NCI-H774 (cell line): ENCODE measurements around the gene SETBP1.
A peak's percentile ranks its signal among the peaks of the same experiment; 100 is the strongest.
"Not testable (repeated sequence)": the region's sequence is repeated elsewhere in the genome, so short reads cannot be mapped to it uniquely, and the experiment has no call there.

Source experiments
- DNase-seq: peaks from one replicate; lab custom pipeline; 2025; lab: John Stamatoyannopoulos, UW

SETBP1 gene

DNA sequence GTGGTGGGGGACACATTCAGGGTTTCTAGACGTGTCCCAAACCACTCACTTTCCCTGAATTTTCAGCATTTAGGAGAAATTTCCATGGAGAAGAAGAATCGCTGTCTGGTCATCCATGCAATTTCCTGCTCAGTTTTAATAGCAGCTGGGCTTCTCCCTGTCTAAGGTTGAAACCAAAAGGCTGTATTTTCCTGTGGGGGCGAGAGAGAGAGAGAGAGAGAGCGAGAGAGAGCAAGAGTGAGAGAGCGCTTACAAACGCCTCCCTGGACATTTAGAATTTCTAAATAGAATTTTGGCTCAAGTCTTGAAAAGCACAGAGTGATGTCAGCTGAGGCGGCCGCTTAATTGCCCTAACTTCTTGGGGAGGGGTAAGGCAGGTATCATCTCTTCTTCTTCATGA is 110.8 kb downstream of the SETBP1 start:
- no peak for DNase-seq

DNA sequence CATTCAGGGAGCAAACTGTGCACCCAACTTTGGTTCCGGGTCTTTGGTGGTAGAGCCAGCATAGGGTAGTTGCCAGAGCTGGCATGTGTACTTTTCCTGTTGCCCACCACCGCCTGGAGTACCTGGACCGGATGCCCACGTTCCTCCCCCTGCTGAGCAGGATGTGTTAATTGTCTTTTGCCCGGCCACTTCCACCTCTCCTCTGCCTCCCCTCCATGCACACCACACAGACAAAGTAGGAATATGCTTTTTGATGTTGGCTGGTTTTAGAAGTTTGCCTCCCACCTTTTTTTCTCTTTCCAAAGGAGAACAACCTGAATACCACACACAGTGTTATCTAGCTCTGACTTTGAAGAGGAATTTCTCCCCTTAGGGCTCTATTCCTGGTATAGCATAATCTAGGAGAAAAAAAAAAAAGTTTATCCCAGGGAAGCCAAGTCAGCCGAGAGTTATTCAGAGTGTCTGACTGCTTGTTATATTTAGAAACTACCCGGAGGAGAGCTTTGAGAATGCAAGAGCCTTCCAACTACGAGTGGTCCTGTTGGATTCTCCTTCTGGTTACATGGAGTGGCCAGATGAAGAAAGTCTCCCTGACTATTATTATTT is 111.9 kb downstream of the SETBP1 start:
- DNase-seq, result no peak

DNA sequence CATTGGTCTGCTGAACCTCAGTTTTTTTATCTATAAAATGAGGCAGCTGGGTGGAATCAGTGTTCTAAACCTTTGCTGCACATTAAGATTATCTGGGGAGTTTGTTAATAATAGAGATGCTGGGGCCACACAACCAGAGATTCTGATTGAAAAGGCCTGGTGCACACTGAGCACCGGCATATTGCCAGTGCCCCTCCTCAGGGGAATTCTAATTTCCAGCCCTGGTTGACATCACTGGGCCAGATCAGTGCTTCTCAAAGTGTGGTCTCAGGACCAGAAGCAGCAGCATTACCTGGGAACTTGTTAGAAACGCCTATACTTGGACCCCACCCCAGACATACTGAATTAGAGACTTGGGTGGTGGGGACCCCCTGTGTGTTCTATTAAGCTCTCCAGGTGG is 112.5 kb downstream of the SETBP1 start:
- DNase-seq, result no peak

DNA sequence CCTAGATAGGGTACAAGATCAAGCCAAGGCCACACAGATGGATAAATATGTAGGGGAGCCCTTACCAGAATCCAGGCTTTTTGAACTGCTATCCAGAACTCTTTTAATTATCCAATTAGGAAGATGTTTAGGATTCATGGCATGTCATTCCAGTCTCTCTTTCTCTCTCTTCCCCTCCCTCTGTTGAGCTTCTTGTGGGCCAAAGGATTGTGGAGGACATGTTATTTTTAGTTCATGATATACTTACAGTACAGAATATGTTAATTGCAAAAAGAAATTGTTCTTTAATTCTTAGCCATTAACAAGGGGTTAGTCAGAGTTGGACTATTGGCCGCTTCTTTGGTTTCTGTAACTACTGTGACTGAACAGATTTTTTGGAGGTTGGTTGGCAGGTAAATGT is 113.0 kb downstream of the SETBP1 start:
- DNase-seq, result no peak

DNA sequence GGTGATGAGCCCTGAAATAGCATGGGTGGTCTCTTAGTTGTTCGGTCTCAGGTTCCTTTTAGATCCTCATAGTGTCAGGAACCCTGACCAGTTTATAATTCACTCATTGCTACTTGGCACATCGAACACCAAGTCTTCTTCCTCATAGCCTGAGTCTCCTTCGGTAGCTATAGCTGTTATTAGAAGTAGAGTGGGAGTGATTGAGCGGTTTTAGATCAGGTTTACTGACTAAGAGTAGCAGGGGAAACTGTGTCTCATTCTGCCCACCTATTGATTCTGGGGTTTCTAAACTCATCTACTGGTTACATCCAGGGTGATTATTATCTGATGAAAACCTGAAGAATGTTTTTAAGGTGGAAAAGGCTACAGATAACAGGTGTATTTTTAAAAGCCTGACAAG is 114.6 kb downstream of the SETBP1 start:
- no peak for DNase-seq

DNA sequence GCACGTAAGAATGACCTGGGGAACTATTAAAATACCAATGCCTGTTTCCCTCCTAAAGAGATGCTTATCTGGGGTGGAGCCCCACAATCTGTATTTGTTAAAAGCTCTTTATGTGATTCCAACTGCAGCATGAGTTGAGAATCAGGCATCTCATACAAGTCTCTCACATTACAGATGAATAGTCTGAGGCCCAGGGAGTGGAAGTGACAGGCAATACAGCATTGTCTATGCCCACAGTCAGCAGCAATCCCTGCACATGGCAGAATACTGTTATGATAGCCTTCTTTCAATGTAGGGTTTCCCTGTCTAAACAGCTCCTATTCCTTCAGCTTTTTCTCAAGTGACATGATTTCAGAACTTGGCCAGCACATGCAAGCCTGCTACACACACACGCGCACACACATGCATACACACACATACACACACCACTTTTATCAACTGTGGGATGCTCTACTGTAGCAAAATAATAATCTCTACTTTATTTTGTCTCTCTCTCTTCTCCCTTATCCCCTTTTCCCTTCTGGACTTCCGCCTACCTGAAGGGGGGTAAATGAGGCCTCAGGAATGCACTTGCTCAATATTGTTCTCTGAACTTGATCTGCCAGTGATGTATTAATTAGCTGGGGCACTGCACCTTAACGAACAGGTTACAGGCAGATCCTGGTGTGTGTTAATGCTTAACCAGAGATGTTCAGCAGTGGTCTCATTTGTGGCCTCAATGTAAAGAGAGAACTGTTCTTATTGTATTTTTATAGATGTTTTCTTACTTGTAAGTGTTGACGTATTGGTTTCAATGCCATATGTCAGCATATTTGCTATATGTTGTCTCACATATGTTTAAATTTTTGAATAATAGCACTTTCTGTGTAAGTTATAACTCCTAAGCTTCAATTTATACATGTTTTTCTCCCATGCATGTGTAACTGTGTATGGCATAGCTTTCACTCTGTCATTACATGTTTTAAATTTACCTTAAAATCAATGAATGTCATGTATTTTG is 116.0 kb downstream of the SETBP1 start:
- DNase-seq, result no peak

DNA sequence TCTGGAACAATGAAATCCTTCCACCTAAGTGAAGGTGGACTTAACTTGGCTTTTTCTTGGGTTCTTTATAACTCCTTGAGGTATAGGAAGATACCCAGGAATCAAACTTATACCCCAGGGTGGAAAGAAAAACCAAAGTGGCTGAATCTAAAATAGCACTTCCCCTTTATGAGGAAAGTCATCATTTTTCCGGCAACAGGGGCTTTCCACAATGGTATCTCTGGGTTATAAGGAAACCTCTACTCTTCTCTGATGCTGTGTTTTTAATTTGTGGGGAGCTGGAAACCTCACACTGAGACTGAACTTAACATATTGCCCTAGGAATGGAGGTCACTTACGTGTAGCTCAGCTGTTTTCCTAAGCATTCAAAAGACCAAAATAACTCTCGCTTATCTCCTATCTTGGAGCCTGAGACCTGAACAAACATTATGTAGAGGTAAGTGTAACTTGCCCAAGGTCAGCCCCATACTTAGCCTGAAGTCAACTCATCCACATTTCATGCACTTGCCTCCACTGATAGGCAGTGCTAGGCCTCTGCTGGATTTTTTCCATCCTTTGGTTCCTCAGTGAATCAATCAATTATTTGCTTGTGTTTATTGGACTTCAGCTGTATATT is 117.9 kb downstream of the SETBP1 start:
- DNase-seq, result no peak

DNA sequence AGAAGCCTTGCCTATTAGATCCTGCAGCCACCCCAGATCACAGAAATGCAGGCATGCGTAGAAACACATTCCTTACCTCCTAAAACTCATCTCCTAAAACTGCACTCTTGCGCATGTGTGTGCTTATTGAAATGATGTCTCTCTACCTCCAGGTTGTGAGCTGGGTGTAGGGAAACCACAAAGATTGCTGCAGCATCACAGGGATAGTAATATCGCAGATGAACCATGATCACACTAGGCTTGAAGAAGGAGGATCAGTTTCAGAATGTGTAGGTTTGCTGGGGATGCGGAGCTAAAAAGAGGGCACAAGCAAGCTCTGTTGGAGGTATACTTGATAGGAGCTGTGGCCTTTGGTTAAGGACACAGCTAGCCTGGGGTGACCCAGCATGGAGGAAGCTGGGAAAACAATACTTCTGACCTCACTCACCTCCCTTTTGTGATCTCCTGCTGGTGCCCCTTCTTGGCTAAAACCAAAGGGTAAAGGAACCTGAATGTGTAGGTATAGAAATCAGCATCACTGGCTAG is 118.8 kb downstream of the SETBP1 start:
- no peak for DNase-seq

DNA sequence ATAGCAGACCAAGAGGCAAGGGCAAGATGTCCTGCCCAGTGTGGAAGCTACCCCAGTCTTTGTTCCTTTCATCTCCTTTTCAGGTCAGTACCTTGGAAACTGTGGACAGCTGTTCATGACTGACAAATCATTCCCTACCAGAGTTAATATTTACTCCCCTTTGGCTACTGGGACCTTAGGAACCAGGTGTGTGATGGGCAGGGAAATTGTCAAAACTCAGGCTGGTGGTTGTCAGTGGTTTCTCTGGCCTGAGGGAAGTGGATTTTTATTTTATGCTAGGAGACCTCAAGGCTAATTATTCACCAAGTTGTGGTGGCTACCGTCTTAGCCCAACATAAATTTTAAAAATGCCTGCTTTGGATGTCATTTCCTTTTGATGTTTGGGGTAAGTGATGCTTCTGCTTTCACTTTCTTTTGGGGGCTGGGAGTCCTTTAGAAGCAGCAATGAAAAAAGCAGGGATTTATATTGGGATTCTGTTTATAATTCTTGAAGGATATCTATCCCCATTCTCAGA is 119.3 kb downstream of the SETBP1 start:
- no peak for DNase-seq

DNA sequence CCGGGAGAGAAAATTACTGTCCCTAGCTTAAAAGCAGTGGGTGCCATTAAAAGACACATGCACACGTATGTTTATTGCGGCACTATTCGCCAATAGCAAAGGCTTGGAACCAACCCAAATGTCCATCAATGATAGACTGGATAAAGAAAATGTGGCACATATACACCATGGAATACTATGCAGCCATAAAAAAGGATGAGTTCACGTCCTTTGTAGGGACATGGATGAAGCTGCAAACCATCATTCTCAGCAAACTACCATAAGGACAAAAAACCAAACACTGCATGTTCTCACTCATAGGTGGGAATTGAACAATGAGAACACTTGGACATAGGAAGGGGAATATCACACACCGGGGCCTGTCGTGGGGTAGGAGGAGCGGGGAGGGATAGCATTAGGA is 120.1 kb downstream of the SETBP1 start:
- not testable (repeated sequence) for DNase-seq

DNA sequence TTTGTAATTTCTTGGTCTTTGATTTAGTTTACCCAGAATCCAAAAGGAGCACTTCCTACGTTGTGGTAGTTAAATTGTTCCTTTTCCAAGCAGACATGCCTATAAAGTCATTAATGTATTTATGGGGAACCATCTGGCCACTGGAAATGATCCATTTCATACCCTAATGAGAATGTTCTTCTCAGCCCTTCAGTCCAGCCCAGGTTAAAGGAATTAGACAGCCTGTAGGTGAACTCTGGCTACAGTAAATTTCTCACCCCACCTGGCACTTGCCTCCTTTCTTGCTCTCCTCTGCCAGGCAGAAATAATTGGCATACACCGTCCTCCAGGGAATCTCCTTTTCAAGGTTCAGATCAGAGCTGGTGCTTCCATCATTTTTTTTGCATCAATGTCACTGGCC is 121.1 kb downstream of the SETBP1 start:
- DNase-seq, result no peak

DNA sequence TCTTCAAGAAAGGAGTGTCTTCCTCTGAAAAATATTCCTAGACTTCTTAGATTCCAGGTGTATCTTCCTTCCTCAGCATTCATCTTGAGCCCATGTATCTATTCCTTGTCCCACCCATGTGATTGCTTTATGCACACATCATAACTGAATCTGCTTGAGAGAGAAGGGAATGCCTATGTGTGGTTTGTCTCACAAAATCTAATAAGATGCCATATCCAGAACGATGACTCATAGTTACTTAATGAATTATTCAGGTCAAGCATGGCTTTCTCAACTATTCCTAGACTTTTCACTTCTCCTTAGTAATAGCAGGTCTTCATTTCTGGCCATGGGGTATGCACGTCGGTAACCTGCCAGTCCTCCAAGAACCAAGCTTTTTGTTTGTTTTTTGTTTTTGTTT is 121.8 kb downstream of the SETBP1 start:
- DNase-seq, result no peak

DNA sequence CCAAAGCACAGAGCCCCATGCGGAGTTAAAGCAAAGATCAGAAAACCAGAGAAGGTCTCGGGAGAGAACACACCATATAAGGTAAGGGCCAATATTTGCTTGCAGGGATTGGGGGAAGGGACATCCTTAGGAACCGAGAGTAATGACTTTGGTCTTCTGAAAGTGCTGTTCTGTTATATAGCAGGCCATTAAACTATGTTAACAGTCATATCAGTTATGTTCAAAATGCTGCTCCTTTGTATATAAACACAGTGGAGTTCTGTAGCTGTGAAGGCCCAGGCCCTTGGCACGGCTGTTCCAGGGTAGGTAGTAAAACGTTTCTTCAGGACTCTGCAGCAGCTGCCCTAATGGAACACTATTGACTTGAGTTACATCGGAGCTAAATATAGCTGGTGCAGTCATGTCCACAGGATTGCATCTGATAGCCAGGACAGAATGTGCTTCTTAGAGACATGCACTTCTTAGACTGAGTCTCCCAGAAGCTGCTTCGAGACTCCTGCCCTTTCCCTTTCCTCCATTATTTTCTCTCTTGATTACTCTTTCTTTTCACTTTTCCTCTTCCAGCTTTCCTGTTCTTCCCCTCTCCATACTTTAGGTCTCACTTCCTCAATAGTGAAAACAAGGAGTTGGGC is 122.4 kb downstream of the SETBP1 start:
- DNase-seq, result peak; percentile 69

DNA sequence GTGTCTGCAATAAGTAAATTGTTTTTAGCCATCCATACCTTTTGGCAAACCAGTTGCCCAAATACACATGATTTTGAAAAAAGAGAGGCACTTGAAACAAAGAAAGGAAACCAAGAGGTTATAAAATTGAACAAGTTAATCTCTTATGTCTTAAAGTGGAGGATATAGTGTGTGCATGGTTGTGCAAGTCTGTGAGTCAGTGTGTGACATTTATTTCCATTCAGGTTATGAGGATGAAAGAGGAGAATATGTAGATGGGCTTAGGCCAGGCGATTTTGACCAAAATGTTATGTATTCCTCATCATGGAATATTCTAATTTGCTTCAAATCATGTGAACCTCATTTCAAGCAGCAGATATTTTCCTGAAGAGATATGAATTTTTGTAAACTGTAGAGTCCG is 123.3 kb downstream of the SETBP1 start:
- no peak for DNase-seq

DNA sequence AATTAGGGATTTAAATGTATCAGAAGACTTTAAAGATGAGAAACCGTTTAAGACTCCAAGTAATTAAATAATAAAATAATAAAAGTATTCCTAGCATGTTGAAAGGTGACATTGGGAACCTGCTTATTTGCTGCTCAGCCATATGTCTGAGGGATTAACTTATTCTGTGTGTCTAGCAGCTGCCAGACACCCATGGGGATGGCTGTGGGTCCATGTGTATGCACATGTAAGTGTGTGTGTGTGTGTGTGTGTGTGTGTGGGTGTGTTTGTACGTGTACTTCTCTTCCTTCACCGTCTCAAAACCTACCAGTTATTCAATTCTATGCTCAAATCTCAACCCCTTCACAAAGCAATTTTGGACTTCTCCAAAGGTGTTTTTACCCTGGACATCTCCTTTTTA is 124.5 kb downstream of the SETBP1 start:
- no peak for DNase-seq

DNA sequence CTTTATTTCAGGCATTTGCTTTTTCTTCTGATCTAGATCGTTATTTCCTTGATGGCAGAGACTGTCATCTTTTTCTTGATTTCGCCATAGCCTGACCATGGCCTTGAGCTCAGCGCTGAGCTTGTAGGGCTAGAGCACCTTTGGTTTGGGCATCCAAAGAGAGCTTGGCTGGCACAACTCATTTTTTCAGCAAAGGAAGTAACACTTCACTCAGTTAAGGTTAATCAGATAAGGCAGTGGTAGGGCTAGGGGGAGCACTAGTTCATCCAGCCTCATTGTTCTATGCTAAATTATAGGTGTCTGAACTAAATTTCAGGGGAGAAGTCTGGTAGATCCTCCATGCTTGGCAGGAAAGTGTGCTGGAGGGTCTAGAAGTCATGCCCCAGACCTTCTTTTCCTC is 125.0 kb downstream of the SETBP1 start:
- no peak for DNase-seq

DNA sequence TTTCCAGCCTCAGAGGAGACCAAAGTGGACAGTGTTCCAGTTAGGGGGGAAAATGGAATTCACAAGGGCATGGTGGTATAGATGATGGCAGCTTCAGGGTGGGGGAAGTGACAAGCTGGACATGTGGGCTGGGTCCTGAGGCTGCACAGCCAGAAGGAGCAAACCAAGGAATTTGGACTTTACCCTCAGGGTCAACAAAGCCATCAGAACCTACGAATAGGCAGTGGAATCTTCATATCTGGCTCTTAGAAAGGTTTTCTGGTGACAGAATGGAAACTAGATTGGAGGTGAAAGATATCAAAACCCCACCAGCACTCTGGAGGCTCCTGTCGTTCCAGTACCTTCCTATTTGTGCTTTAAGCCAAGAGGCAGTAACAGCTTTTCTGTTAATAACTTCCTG is 127.1 kb downstream of the SETBP1 start:
- DNase-seq, result no peak

DNA sequence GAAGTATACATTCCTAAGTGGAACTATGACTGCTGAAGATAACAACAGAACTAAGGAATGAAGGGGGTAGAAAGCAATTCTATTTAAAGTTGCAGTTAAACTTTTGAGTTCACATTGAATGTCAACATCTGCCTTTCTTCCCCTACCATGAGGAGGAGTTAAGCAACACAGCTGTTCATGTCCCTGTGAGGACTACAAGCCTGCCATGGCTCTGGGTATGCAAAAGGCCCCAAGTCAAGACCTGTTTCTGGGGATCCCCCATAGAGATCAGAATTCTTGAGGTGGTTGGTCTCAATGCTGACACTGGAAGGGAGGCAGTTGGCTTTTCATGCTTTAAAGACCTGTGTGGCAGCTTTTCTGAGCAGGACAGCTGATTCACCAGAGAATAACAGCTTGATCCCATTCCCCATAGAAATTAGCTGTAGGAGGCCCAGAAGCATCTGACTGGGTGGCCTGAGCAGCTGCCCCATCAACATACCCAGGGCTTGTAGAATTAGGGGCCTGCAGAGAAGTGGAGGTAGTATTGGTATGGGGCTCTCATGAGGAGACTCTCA is 131.0 kb downstream of the SETBP1 start:
- DNase-seq, result no peak

DNA sequence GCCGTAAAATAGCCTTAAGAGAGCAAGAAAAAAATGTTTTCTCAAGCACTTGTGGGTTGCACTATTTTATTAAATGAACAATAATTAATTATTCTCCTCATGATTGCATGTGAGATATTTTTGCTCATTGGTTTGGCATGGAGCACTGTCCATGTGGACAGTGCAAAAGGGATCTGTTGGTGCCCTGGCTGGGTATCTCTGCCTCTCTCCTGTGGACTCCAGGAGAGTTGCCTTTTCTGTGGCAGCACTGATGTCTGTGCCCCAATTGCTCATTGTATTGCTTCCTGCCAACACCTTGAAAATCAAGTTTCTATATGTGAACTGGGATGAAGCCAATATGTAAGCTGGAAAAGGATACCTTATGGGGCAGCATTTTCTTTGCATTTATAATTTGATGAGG is 131.7 kb downstream of the SETBP1 start:
- no peak for DNase-seq

DNA sequence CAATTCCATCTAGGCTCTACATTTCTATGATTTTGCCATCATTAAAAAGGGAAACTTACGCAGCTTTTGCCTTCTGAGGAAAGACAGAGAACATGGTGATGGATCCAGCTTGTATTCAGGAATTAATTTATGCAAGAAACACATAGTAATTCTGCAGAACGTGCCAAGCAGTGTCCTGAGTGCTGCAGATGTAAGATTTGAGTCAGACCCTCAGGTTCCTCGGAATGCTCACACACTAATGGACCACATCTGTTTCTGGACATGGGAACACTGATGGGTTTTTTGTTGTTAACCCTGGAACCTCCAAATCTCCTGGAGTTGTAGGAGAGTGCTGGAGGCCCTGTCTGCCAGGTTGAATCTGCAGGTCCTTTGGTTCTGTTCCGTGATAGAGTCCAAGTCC is 132.9 kb downstream of the SETBP1 start:
- no peak for DNase-seq

DNA sequence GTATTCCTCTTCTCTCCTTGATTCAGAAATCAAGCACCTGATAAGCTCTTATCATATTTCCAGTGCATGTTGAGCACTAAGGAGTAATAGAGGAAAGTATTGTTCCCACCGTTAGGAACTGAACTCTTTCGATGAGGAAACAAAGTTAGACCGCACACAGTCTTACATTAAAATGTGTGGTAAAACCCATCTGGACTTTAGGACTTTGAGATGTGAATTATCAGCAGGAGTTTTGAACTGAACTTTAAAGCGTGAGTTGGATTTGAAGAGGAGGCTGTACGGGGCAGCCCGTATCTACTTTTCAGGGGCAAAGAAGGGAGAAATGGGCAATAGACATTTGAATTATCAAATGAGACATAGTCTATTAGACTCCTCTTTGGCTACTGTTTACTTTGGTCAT is 134.4 kb downstream of the SETBP1 start:
- DNase-seq, result no peak

DNA sequence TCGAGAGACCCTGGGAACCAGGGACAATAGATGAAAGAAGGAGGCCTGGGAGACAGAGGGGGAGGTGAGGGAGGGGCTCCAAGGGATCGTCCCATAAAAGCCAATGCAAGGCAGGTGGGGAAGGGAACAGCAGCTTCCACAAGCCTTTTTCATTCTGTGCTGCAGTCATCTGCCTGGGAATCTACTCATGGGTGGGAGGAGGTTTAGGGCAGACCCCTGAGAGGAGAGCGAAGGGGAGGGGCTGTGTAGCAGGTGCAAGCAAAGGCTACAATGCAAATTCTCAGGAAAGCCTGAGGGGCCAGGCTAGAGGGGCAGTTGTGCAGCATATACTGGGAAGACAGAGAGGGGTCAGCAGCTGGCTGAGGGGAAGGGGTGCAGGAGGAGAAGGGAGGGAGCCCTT is 135.4 kb downstream of the SETBP1 start:
- no peak for DNase-seq
